Vagina (tissue), 2 donors: ENCODE data around the gene CCDC28B. TPM values are rescaled to one million over a fixed set of nuclear protein-coding genes. Genes with fewer than 3 reads are reported as not detected.

Experiments used
- DNase-seq, 2 donors: peaks; one replicate each; pipeline ENCODE4 v3.0.0-alpha.2; 2017; ENCODE audit errors: extremely low spot score in 2 of 2
- H3K27ac ChIP-seq: fragments of 200-600 bp; sonication (generic); one replicate; pipeline ENCODE4 v1.5.1; 2019
- H3K27me3 ChIP-seq: fragments of 200-600 bp; sonication (generic); one replicate; pipeline ENCODE4 v1.5.1; 2019
- H3K36me3 ChIP-seq, 2 donors: fragments of 200-600 bp; sonication (generic); one replicate each; pipeline ENCODE4 v1.5.1; 2017 to 2019
- H3K4me1 ChIP-seq: fragments of 200-600 bp; sonication (generic); one replicate; pipeline ENCODE4 v1.5.1; 2019
- H3K4me3 ChIP-seq, 2 donors: fragments of 200-600 bp; sonication (generic); 1 replicate in 1 of 2; 2 replicates in 1 of 2; pipeline ENCODE4 v1.5.1; 2016 to 2019
- H3K9me3 ChIP-seq: fragments of 200-600 bp; sonication (generic); one replicate; pipeline ENCODE4 v1.5.1; 2019
- POLR2A ChIP-seq, 2 donors: fragments of 450-650 bp; IDR thresholded peaks; one replicate each; pipeline ENCODE4 v1.6.1; 2017; ENCODE audit warnings: antibody characterized with exemption in 2 of 2, mild to moderate bottlenecking in 2 of 2, moderate library complexity in 2 of 2
- POLR2AphosphoS5 ChIP-seq, 2 donors: sonication (generic); formaldehyde crosslinking; IDR thresholded peaks; one replicate each; pipeline ENCODE4 v1.9.0; 2017; ENCODE audit warnings: antibody characterized with exemption in 2 of 2, mild to moderate bottlenecking in 2 of 2, low read depth in 1 of 2; ENCODE audit not compliant: insufficient read depth in 1 of 2
- intact Hi-C: fragments of 100-400 bp; cut with DNase I; formaldehyde crosslinking; loops from one replicate; pipeline ENCODE4 v1.15.1; 2023
- total RNA-seq: library from RNA; depleted of rRNA; stranded (reverse); fragments of >200 nt; gene quantifications from one replicate; pipeline ENCODE4 v1.2.3, GENCODE V29; 2016
- TF ChIP-seq, protein P1 (sequence below), 3 experiments: fragments of 450-650 bp in 2 of 3; fragments of 200-600 bp in 1 of 3; sonication (generic) in 1 of 3; IDR thresholded peaks; one replicate each; pipeline ENCODE4 v1.5.1; 2017 to 2019; ENCODE audit warnings: antibody characterized with exemption in 3 of 3, mild to moderate bottlenecking in 2 of 3, moderate library complexity in 2 of 3

CCDC28B gene
- total RNA-seq, 1 donor from 2014 or later, result 2.9 TPM

DNA sequence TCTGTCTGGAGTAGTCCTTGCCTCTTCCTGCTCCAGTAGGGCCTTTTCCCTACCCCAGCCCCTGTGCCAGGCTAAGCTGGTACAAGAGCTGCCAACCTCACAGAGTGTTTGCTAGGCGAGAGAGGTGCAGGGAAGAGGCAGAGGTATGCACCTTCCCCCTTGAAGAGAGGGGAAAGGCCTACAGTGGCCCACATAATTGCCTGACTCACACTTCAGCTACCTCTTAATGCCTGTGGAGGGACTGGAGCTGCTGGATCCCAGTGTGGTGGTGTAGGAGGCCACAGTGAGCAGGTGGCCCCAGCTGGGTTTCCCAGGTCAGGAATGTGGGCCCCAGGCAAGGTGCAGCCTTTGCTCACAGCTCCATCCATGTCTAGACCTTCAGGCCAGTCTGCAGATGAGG lies 3.3 kb upstream of the CCDC28B start:
- Histone ChIP-seq H3K27ac (no peak overlapping the region), H3K4me1 (peaks cover 21% of the 10 kb centered on the region), H3K9me3 (no peaks in the 10 kb centered on the region), H3K27me3 (no peaks in the 10 kb centered on the region), H3K36me3 (peaks cover 0 to 55% of the 10 kb centered on the region in 2 donors), H3K4me3 (no peak overlapping the region)
- DNase-seq, result no peak
- intact Hi-C loops, result no loop called here
- TF ChIP-seq, protein P1, sequence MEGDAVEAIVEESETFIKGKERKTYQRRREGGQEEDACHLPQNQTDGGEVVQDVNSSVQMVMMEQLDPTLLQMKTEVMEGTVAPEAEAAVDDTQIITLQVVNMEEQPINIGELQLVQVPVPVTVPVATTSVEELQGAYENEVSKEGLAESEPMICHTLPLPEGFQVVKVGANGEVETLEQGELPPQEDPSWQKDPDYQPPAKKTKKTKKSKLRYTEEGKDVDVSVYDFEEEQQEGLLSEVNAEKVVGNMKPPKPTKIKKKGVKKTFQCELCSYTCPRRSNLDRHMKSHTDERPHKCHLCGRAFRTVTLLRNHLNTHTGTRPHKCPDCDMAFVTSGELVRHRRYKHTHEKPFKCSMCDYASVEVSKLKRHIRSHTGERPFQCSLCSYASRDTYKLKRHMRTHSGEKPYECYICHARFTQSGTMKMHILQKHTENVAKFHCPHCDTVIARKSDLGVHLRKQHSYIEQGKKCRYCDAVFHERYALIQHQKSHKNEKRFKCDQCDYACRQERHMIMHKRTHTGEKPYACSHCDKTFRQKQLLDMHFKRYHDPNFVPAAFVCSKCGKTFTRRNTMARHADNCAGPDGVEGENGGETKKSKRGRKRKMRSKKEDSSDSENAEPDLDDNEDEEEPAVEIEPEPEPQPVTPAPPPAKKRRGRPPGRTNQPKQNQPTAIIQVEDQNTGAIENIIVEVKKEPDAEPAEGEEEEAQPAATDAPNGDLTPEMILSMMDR (IDR thresholded peaks at IDR 0.05), result no peak
- TF ChIP-seq POLR2AphosphoS5 (IDR thresholded peaks at IDR 0.05; ENCODE audit: insufficient read depth in 1 of 2, low read depth in 1 of 2) (no peak), POLR2A (IDR thresholded peaks at IDR 0.05) (no peak)

DNA sequence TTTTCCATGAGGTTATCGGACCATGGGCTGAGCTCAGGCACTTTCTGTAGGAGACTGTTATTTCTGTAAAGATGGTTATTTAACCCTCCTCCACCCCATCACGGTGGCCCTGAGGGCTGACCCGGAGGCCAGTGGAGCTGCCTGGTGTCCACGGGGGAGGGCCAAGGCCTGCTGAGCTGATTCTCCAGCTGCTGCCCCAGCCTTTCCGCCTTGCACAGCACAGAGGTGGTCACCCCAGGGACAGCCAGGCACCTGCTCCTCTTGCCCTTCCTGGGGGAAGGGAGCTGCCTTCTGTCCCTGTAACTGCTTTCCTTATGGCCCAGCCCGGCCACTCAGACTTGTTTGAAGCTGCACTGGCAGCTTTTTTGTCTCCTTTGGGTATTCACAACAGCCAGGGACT lies 2.6 kb upstream of the CCDC28B start:
- Histone ChIP-seq H3K27me3 (no peaks in the 10 kb centered on the region), H3K27ac (no peak overlapping the region), H3K4me1 (peaks cover 23% of the 10 kb centered on the region), H3K4me3 (no peak overlapping the region), H3K36me3 (peaks cover 0 to 48% of the 10 kb centered on the region in 2 donors), H3K9me3 (no peaks in the 10 kb centered on the region)
- DNase-seq, result no peak
- TF ChIP-seq POLR2A (IDR thresholded peaks at IDR 0.05) (no peak), POLR2AphosphoS5 (IDR thresholded peaks at IDR 0.05; ENCODE audit: insufficient read depth in 1 of 2, low read depth in 1 of 2) (no peak)
- TF ChIP-seq, protein P1 (IDR thresholded peaks at IDR 0.05), result no peak
- intact Hi-C loops, result no loop called here

DNA sequence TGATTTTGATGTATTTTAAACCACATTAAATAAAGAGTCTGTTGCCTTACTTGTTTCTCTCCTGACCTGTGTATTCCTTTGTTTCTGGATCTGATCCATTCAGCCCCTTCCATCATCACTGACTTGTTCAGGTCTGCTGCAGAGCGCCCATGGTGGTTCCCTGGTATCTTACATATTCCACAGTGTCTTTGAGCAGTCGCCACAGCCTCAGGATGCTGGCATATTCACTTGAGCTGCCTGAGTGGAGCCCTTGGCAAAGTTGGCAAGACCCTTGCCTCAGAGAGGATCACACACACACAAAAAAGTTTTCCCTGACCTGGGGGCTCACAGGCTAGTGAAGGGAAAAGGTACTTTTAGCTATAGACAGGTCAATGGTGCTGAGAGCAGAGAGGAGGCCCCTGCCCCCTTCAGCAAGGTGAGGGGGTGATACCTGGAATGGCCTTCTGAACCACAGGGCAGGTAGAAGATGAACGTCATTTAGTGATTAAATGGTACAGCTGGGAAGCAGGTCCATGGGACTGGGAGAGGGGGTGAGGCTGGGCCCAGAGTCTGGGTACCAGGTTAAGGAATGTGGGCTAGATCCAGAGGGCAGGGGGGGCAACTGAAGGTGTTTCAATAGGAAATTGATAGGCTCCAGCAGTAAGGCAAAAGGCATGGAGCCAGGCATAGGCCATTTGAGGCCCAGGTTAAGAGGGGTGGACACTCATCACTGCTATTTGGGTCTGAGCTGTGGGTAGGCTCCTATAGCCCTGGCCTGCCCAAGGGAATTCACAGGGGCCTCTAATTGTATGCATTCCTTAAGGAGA lies 2.0 kb upstream of the CCDC28B start:
- Histone ChIP-seq H3K4me3 (no peak overlapping the region), H3K27me3 (no peaks in the 10 kb centered on the region), H3K9me3 (no peaks in the 10 kb centered on the region), H3K4me1 (peaks cover 23% of the 10 kb centered on the region), H3K27ac (no peak overlapping the region), H3K36me3 (peaks cover 0 to 42% of the 10 kb centered on the region in 2 donors)
- TF ChIP-seq POLR2AphosphoS5 (IDR thresholded peaks at IDR 0.05; ENCODE audit: insufficient read depth in 1 of 2, low read depth in 1 of 2), result no peak
- TF ChIP-seq, protein P1 (IDR thresholded peaks at IDR 0.05), result no peak
- no peak for DNase-seq
- intact Hi-C loops, result no loop called here

DNA sequence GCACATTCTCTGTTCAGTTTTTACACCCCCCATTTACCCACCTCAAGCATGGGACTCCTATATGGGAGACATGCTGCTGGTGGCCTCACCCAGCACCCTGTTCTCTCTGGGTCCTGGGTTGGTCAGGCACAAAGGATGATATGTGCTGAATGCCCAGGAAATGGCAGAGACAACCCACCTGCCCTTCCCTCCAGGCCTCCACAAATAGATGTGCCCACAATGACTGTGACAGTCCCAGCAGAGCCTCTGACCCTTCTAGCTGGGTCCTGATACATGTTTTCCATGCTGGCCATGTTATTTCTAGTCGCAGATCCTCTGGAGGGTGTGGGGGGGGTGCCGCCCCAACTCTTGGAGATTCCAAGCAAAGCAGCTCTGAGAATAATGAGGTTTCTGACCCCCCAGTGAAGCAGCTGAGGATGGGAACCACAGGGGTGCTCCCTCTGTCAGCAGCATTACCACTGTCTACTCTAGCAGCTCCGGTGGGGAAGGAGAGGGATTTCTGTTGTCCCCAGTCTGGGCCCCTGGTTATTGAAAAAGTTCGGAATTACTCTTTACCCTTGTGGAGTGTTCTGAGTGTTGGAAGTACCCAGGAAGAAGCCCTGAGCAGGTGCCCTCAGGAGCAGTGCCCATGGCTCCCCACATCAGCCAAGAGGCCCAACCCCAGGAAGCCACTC lies 1.2 kb upstream of the CCDC28B start:
- intact Hi-C loops, result no loop called here
- Histone ChIP-seq H3K27ac (peak overlapping the region; percentile 77), H3K27me3 (no peaks in the 10 kb centered on the region), H3K36me3 (peaks cover 0 to 37% of the 10 kb centered on the region in 2 donors), H3K4me3 (no peak overlapping the region), H3K4me1 (peaks cover 23% of the 10 kb centered on the region), H3K9me3 (no peaks in the 10 kb centered on the region)
- no peak for DNase-seq
- TF ChIP-seq, protein P1 (IDR thresholded peaks at IDR 0.05), result no peak
- TF ChIP-seq POLR2A (IDR thresholded peaks at IDR 0.05) (no peak), POLR2AphosphoS5 (IDR thresholded peaks at IDR 0.05; ENCODE audit: insufficient read depth in 1 of 2, low read depth in 1 of 2) (no peak)

DNA sequence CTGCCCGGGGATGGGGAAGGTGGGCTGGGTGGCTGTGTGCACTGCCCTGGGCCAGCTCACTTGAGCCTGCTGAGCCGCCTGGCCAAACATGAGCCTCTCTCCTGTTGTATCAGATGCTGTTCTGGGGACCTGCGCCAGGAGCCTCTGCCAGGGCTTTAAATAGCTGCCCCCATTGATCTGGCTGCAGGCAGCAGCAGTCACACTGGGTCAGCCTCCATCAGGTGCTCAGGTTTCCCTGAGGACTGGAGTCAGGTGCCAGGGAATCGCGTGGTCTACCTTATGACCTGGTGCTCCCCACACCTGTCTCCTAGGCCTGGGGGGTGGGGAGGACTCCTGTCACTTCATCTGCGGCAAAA lies 700 bp upstream of the CCDC28B start:
- intact Hi-C loops, result loop anchor here (2.0 kb wide), 1 partner anchor 41 kb away; no protein-coding TSS in a partner anchor
- peak overlapping the region; percentile 49 to 77 for H3K4me3 ChIP-seq

More for the DNA sequence above, 700 bp upstream of the CCDC28B start:
- no peak for DNase-seq
- Histone ChIP-seq H3K27me3 (no peaks in the 10 kb centered on the region), H3K9me3 (no peaks in the 10 kb centered on the region), H3K27ac (peak overlapping the region; percentile 77), H3K36me3 (peaks cover 0 to 32% of the 10 kb centered on the region in 2 donors), H3K4me1 (peaks cover 23% of the 10 kb centered on the region)
- TF ChIP-seq POLR2AphosphoS5 (IDR thresholded peaks at IDR 0.05; ENCODE audit: insufficient read depth in 1 of 2, low read depth in 1 of 2) (no peak), POLR2A (IDR thresholded peaks at IDR 0.05) (no peak)
- TF ChIP-seq, protein P1 (IDR thresholded peaks at IDR 0.05), result no peak
